Measurements from ENCODE around the gene ATP11A. TPM values are rescaled to one million over a fixed set of nuclear protein-coding genes. Genes with fewer than 3 reads are reported as not detected.

The ATP11A gene
- total RNA-seq, 3 donors from 2014 or later = 15.5 to 28.7 (median 19.4) TPM

DNA sequence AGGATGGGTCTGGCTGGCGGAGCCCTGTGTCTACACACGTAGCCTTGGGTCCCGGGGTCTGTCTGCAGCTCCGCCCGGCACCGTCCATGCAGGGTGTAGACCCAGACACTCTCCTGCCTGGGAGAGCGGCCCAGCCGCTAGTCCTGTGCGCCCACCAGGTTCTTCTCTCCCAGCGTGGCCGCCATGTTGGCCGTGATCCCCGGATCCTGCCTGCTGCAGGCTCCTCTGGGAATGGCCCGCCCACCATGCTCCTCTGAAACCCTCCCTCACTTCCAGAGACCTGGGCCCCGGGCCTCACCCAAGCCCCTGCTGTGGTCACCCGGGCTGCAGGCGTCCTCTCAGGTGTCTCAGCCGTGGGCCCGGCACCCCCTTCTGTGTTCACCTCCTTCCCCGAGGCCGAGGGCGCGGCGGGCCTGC lies 221.5 kb downstream of the ATP11A start:
- H3K36me3 ChIP-seq (ENCODE audit: low read depth) = no peaks in the 10 kb centered on the region
- H3K9me3 ChIP-seq = no peaks in the 10 kb centered on the region
- no peak for DNase-seq
- no peaks in the 10 kb centered on the region for H3K4me1 ChIP-seq (ENCODE audit: low read depth)
- no peak for ATAC-seq
- H3K4me3 ChIP-seq = no peak overlapping the region
- TF ChIP-seq, protein P1, sequence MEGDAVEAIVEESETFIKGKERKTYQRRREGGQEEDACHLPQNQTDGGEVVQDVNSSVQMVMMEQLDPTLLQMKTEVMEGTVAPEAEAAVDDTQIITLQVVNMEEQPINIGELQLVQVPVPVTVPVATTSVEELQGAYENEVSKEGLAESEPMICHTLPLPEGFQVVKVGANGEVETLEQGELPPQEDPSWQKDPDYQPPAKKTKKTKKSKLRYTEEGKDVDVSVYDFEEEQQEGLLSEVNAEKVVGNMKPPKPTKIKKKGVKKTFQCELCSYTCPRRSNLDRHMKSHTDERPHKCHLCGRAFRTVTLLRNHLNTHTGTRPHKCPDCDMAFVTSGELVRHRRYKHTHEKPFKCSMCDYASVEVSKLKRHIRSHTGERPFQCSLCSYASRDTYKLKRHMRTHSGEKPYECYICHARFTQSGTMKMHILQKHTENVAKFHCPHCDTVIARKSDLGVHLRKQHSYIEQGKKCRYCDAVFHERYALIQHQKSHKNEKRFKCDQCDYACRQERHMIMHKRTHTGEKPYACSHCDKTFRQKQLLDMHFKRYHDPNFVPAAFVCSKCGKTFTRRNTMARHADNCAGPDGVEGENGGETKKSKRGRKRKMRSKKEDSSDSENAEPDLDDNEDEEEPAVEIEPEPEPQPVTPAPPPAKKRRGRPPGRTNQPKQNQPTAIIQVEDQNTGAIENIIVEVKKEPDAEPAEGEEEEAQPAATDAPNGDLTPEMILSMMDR (IDR thresholded peaks at IDR 0.05) = no peak
- intact Hi-C loops (cut with DNase I, micrococcal nuclease) = no loop called here

DNA sequence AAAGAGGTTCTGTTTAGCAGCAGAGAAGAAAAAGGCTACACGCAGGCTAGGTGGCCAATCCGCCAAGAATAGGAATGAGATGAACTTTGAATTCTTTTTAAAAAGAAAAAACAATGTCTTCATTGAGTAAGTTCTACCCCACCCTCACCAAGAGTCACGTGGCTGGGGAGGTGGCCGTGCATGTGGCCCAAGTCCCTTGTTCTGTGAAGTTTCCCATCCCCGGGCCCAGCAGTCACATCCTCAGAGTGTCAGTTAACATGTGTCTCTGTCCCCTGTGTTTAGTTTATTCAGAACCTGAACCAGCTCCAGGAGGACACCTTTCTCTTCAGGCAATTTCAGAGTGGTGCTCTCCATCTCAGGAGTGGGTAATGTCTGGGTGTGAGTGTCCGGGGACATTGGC lies 222.0 kb downstream of the ATP11A start:
- H3K4me1 ChIP-seq (ENCODE audit: low read depth) = no peaks in the 10 kb centered on the region
- H3K4me3 ChIP-seq = no peak overlapping the region
- TF ChIP-seq, protein P1 (IDR thresholded peaks at IDR 0.05) = no peak
- ATAC-seq (no peak), DNase-seq (no peak)
- intact Hi-C loops (cut with DNase I, micrococcal nuclease) = no loop called here
- no peaks in the 10 kb centered on the region for H3K9me3 ChIP-seq
- no peaks in the 10 kb centered on the region for H3K36me3 ChIP-seq (ENCODE audit: low read depth)

DNA sequence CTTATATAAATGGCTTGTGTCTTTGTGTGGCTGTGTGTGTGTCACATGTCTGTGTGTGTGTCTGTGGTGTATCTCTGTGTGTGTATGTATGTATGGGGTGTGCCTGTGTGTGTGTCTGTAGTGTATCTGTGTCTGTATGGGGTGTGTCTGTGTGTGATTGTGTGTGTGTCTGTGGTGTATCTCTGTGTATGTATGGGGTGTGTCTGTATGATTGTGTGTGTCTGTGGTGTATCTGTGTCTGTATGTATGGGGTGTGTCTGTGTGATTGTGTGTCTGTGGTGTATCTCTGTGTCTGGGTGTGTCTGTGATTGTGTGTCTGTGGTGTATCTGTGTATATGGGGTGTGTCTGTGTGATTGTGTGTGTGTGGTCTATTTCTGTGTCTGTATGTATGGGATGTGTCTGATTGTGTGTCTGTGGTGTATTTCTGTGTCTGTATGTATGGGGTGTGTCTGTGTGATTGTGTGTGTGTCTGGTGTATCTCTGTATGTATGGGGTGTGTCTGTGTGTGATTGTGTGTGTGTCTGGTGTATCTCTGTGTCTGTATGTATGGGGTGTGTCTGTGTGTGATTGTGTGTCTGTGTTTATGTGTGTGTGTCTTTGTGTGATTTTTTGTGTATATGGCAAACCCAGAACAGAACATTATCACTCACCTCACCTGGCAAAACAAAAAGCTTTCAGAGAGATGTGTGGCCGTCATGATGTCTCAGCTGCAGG lies 223.0 kb downstream of the ATP11A start:
- ATAC-seq (no peak), DNase-seq (no peak)
- H3K4me3 ChIP-seq = no peak overlapping the region
- intact Hi-C loops (cut with DNase I, micrococcal nuclease) = no loop called here
- H3K9me3 ChIP-seq = no peaks in the 10 kb centered on the region
- H3K36me3 ChIP-seq (ENCODE audit: low read depth) = no peaks in the 10 kb centered on the region
- H3K4me1 ChIP-seq (ENCODE audit: low read depth) = no peaks in the 10 kb centered on the region
- TF ChIP-seq, protein P1 (IDR thresholded peaks at IDR 0.05) = no peak

DNA sequence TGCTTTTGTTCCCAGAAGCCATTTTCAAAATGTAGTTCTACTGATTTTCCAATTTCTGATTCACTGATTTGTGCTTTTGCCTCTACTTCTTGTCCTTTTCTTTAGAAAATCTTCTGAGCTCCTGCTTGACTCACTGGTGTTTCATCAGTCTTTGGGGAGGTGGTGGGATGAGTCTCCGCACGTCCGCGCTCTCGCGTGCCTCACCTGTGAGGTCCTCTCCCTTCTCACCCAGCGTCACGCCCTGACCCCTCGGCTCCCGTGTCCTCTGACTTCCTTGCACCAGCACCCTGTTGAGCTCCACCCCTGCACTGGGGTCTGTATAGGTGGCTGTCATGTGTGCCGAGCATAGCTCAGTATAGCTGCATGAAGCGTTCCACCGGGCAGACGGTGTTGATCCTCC lies 226.5 kb downstream of the ATP11A start:
- H3K4me3 ChIP-seq = no peak overlapping the region
- H3K36me3 ChIP-seq (ENCODE audit: low read depth) = no peaks in the 10 kb centered on the region
- DNase-seq = no peak
- no peaks in the 10 kb centered on the region for H3K9me3 ChIP-seq
- TF ChIP-seq, protein P1 (IDR thresholded peaks at IDR 0.05) = no peak
- H3K4me1 ChIP-seq (ENCODE audit: low read depth) = no peaks in the 10 kb centered on the region
- ATAC-seq = no peak
- intact Hi-C loops (cut with DNase I, micrococcal nuclease) = no loop called here

DNA sequence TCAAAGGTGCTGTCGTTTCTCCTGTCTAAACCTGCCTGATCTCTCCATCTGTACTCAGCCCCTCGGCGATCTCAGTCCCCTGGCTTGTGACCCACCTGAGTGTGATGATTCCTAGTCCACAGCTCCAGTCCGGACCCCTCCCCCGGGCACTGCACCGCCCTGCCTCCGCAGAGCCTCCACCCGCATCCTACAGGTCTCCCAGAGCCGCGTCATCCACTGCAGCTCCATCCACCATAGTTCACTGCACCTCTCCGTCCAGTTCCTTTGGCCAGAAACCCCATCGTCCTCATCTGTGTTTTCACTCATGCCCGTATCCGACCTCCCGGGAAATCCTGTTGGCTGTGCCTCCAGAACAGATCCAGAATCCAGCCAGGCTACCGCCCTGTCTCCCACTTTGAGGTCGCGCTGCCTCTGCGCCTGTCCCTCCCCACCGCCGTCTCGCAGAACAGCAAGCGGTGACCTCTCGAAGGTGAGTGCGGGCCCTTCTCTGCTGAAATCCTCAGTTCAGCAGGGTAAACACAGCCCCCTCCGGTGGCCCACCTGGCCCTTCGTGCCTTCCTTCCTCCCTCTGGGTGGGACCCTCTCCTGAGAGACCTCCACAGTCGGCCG lies 227.3 kb downstream of the ATP11A start:
- Histone ChIP-seq H3K36me3 (ENCODE audit: low read depth) (no peaks in the 10 kb centered on the region), H3K4me3 (no peak overlapping the region), H3K4me1 (ENCODE audit: low read depth) (no peaks in the 10 kb centered on the region), H3K9me3 (no peaks in the 10 kb centered on the region)
- TF ChIP-seq, protein P1 (IDR thresholded peaks at IDR 0.05) = no peak
- no peak for DNase-seq
- ATAC-seq = no peak
- intact Hi-C loops (cut with DNase I, micrococcal nuclease) = no loop called here

Data from mucosa of descending colon (tissue), 3 donors.